ENCODE data around the gene MAPK8.

- no peak for TF ChIP-seq CTCF (IDR thresholded peaks at IDR 0.05)
- no peak for TF ChIP-seq ZFX (IDR thresholded peaks at IDR 0.05; ENCODE audit: borderline replicate concordance)
Measured at GRCh38 chr10:48302515-48303476, 3.7 kb upstream of the MAPK8 start.

Measured in 22Rv1 (cell line).